K562 (cell line): Measurements from ENCODE around the gene RIOK3.

Source experiments
- CBX1 ChIP-seq: sonication (generic); IDR thresholded peaks from 2 replicates; pipeline ENCODE4 v1.6.1; 2016; ENCODE audit warnings: antibody characterized with exemption, low read depth, mild to moderate bottlenecking
- CTCF ChIP-seq, 3 experiments: IDR thresholded peaks in 2 of 3; conservative IDR thresholded peaks in 1 of 3; 2 replicates each; pipeline ENCODE4 v1.5.1; 2011 to 2012; ENCODE audit warnings: low read length in 3 of 3, mild to moderate bottlenecking in 3 of 3, control low read depth in 2 of 3, improper control_type of control experiment in 1 of 3, inconsistent platforms in 1 of 3, low read depth in 1 of 3, mixed read lengths in 1 of 3, moderate library complexity in 1 of 3; ENCODE audit not compliant: insufficient read depth in 2 of 3
- EGR1 ChIP-seq: fragments of 450-650 bp; conservative IDR thresholded peaks from 2 replicates; pipeline ENCODE4 v1.6.1; 2017; ENCODE audit warnings: mild to moderate bottlenecking
- EP400 ChIP-seq: fragments of 450-650 bp; IDR thresholded peaks from 2 replicates; pipeline ENCODE4 v1.6.1; 2017; ENCODE audit warnings: antibody characterized with exemption, mild to moderate bottlenecking, moderate library complexity
- FOXK1 ChIP-seq: sonication (generic); formaldehyde crosslinking; IDR thresholded peaks from 2 replicates; pipeline ENCODE4 v1.8.0; 2022; ENCODE audit warnings: missing genetic modification reagents, mild to moderate bottlenecking, borderline replicate concordance
- HCFC1 ChIP-seq: IDR thresholded peaks from 2 replicates; pipeline ENCODE4 v1.6.1; 2012; ENCODE audit warnings: low read depth, low read length, improper control_type of control experiment
- JUND ChIP-seq, 2 experiments: IDR thresholded peaks; 2 replicates in 1 of 2; 3 replicates in 1 of 2; pipeline ENCODE4 v1.6.1; 2011; ENCODE audit warnings: borderline replicate concordance in 2 of 2, low read depth in 2 of 2, low read length in 2 of 2, improper control_type of control experiment in 1 of 2, missing biosample characterization in 1 of 2, missing genetic modification characterization in 1 of 2, missing genetic modification reagents in 1 of 2
- RAD21 ChIP-seq, 2 experiments: fragments of 250-450 bp in 1 of 2; fragments of 450-650 bp in 1 of 2; sonication (Bioruptor Pico) in 1 of 2; formaldehyde crosslinking in 1 of 2; IDR thresholded peaks in 1 of 2; conservative IDR thresholded peaks in 1 of 2; 2 replicates each; pipeline versions ENCODE4 v1.4.0 to v1.8.0; 2020 to 2022; ENCODE audit warnings: mild to moderate bottlenecking in 2 of 2, moderate library complexity in 1 of 2
- SMARCC2 ChIP-seq: fragments of 450-650 bp; IDR thresholded peaks from 2 replicates; pipeline ENCODE4 v1.6.1; 2017; ENCODE audit warnings: antibody characterized with exemption, moderate library complexity, mild to moderate bottlenecking, low read depth
- ZNF263 ChIP-seq: sonication (generic); formaldehyde crosslinking; IDR thresholded peaks from 2 replicates; pipeline ENCODE4 v1.8.0; 2022; ENCODE audit warnings: mild to moderate bottlenecking, missing genetic modification reagents, borderline replicate concordance
- ZNF384 ChIP-seq: IDR thresholded peaks from 2 replicates; pipeline ENCODE4 v1.6.1; 2012; ENCODE audit warnings: low read depth, low read length, improper control_type of control experiment
- ZNF512 ChIP-seq: IDR thresholded peaks from 2 replicates; pipeline ENCODE4 v1.6.1; 2016; ENCODE audit warnings: missing genetic modification characterization, missing compliant biosample characterization
- ZNF696 ChIP-seq: fragments of 250-450 bp; sonication (Bioruptor Pico); conservative IDR thresholded peaks from 2 replicates; pipeline ENCODE4 v1.4.0; 2020; ENCODE audit warnings: mild to moderate bottlenecking, moderate library complexity

- TF ChIP-seq EP400, result no peak
- no peak for TF ChIP-seq RAD21 (CRISPR knock-in tag; conservative IDR thresholded peaks at IDR 0.05 in 1 of 2, IDR thresholded peaks at IDR 0.05 in 1 of 2)
- TF ChIP-seq ZNF263, result no peak
- TF ChIP-seq ZNF696 (CRISPR knock-in tag), result no peak
- no peak for TF ChIP-seq CTCF (IDR thresholded peaks at IDR 0.05 in 2 of 3, conservative IDR thresholded peaks at IDR 0.05 in 1 of 3; ENCODE audit: insufficient read depth in 2 of 3, low read depth in 1 of 3, low read length in 3 of 3)
- TF ChIP-seq HCFC1, result no peak
- no peak for TF ChIP-seq ZNF384
- TF ChIP-seq FOXK1 (CRISPR knock-in tag), result no peak
- TF ChIP-seq JUND (IDR thresholded peaks at IDR 0.05; ENCODE audit: borderline replicate concordance, low read depth, low read length), result no peak
- TF ChIP-seq JUND (tag; IDR thresholded peaks at IDR 0.05; ENCODE audit: borderline replicate concordance, low read depth, low read length), result no peak
- TF ChIP-seq SMARCC2, result no peak
- TF ChIP-seq ZNF512 (tag), result no peak
- TF ChIP-seq EGR1, result no peak
- TF ChIP-seq CBX1, result no peak
These were observed 51.6 kb downstream of the RIOK3 start for GRCh38 chr18:23504720-23505119.
